Sigmoid colon (tissue), 3 donors: ENCODE measurements around the gene FOLR2.
"Not testable (repeated sequence)": the region's sequence is repeated elsewhere in the genome, so short reads cannot be mapped to it uniquely, and the experiment has no call there.

Experiments
- POLR2A ChIP-seq, 2 donors: fragments of 450-650 bp; IDR thresholded peaks; one replicate each; pipeline ENCODE4 v1.6.1; 2016; ENCODE audit warnings: antibody characterized with exemption in 2 of 2, mild to moderate bottlenecking in 2 of 2, moderate library complexity in 2 of 2
- TF ChIP-seq, protein P1 (sequence below), 4 experiments: fragments of 450-650 bp in 3 of 4; fragments of 200-600 bp in 1 of 4; IDR thresholded peaks; one replicate each; pipeline ENCODE4 v1.5.1; 2016 to 2019; ENCODE audit warnings: antibody characterized with exemption in 4 of 4, mild to moderate bottlenecking in 3 of 4, moderate library complexity in 2 of 4

GRCh38 chr11:72180892-72181552 is 35.6 kb upstream of the FOLR2 start:
- TF ChIP-seq, protein P1, sequence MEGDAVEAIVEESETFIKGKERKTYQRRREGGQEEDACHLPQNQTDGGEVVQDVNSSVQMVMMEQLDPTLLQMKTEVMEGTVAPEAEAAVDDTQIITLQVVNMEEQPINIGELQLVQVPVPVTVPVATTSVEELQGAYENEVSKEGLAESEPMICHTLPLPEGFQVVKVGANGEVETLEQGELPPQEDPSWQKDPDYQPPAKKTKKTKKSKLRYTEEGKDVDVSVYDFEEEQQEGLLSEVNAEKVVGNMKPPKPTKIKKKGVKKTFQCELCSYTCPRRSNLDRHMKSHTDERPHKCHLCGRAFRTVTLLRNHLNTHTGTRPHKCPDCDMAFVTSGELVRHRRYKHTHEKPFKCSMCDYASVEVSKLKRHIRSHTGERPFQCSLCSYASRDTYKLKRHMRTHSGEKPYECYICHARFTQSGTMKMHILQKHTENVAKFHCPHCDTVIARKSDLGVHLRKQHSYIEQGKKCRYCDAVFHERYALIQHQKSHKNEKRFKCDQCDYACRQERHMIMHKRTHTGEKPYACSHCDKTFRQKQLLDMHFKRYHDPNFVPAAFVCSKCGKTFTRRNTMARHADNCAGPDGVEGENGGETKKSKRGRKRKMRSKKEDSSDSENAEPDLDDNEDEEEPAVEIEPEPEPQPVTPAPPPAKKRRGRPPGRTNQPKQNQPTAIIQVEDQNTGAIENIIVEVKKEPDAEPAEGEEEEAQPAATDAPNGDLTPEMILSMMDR (IDR thresholded peaks at IDR 0.05): not testable (repeated sequence)
- not testable (repeated sequence) for TF ChIP-seq POLR2A (IDR thresholded peaks at IDR 0.05)
